ENCODE data around the gene PPP1R10. TPM values are rescaled to one million over a fixed set of nuclear protein-coding genes. Genes with fewer than 3 reads are reported as not detected.

Gene PPP1R10
- total and polyA plus RNA-seq, 2 of the 13 experiments (the other 11 are each of a cell fraction or from before 2014, with no cell fraction given): 26.3 to 38.4 TPM

GRCh38 chr6:30600451-30600961 lies 16.5 kb downstream of the PPP1R10 start:
- Histone ChIP-seq H3K27ac (ENCODE audit: extremely low read length, insufficient read depth, low read length) (no peak overlapping the region), H3K4me3 (replicated peaks in 1 of 3; ENCODE audit: insufficient read depth in 1 of 3, low read depth in 2 of 3, low read length in 3 of 3) (no peak overlapping the region), H3K4me2 (ENCODE audit: low read depth, low read length) (no peak overlapping the region), H3K27me3 (ENCODE audit: control insufficient read depth in 1 of 2, insufficient read depth in 2 of 2, low read length in 2 of 2) (no peaks in the 10 kb centered on the region), H4K20me1 (ENCODE audit: insufficient read depth, low read length) (no peaks in the 10 kb centered on the region), H3K9me3 (ENCODE audit: low read length) (no peaks in the 10 kb centered on the region), H3K36me3 (replicated peaks in 1 of 2; ENCODE audit: control insufficient read depth in 1 of 2, insufficient read depth in 2 of 2, low read length in 2 of 2) (peaks cover 38 to 44% of the 10 kb centered on the region in 2 experiments), H3K4me1 (ENCODE audit: insufficient read depth, low read length) (no peaks in the 10 kb centered on the region), H2AFZ (ENCODE audit: low read length) (no peak overlapping the region), H3K79me2 (ENCODE audit: insufficient read depth, low read length) (no peaks in the 10 kb centered on the region), H3K9ac (ENCODE audit: insufficient read depth, low read depth, low read length) (no peak overlapping the region)
- in situ Hi-C loops (cut with HindIII; ENCODE audit: extremely low pct_ligation_motif_present, low pct_unique_long_range_greater_than_20kb) (loop anchor here (5.0 kb wide), 1 partner anchor 118 kb away; no protein-coding TSS in a partner anchor), intact Hi-C loops (cut with micrococcal nuclease; ENCODE audit: unreplicated experiment) (no loop called here)
- 94% methylated on average over 10 of the region's 10 CpGs for WGBS (ENCODE audit: low lambda C conversion rate)
- ChIA-PET CTCF (ENCODE audit: low intra/inter-chr PET ratio, low total read pairs) (no interaction called here), POLR2A (interaction anchor here (0.8 to 10.8 kb wide), 10 partner anchors 8 to 130 kb away, joined by 3 to 172 read pairs (median 5); partner anchors contain the start of gene DHX16)
- BruUV-seq (replicated peaks): no TSS peak
- no peak for ATAC-seq
- no peak for FAIRE-seq
- DNase-seq (ENCODE audit: low spot score): no peak
- TF ChIP-seq, protein P1, sequence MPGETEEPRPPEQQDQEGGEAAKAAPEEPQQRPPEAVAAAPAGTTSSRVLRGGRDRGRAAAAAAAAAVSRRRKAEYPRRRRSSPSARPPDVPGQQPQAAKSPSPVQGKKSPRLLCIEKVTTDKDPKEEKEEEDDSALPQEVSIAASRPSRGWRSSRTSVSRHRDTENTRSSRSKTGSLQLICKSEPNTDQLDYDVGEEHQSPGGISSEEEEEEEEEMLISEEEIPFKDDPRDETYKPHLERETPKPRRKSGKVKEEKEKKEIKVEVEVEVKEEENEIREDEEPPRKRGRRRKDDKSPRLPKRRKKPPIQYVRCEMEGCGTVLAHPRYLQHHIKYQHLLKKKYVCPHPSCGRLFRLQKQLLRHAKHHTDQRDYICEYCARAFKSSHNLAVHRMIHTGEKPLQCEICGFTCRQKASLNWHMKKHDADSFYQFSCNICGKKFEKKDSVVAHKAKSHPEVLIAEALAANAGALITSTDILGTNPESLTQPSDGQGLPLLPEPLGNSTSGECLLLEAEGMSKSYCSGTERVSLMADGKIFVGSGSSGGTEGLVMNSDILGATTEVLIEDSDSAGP (CRISPR knock-in tag; IDR thresholded peaks at IDR 0.05; ENCODE audit: borderline replicate concordance): no peak
- no peak for TF ChIP-seq NR0B2 (CRISPR knock-in tag; IDR thresholded peaks at IDR 0.05)
- no peak for TF ChIP-seq ZNF660 (CRISPR knock-in tag; IDR thresholded peaks at IDR 0.05; ENCODE audit: borderline replicate concordance, low read depth)
- no peak for TF ChIP-seq PHF20 (CRISPR knock-in tag; IDR thresholded peaks at IDR 0.05)
- TF ChIP-seq HHEX (CRISPR knock-in tag; IDR thresholded peaks at IDR 0.05): no peak
- no peak for TF ChIP-seq ZSCAN29 (CRISPR knock-in tag; conservative IDR thresholded peaks at IDR 0.05)
- peak; percentile 49; the same call in 1 of the 2 replicates for TF ChIP-seq POLR2AphosphoS5 (IDR thresholded peaks at IDR 0.05; ENCODE audit: low read depth, low read length)
- no peak for TF ChIP-seq FOXC1 (CRISPR knock-in tag; IDR thresholded peaks at IDR 0.05; ENCODE audit: borderline replicate concordance)
- TF ChIP-seq SSRP1 (CRISPR knock-in tag; IDR thresholded peaks at IDR 0.05): 0 out of 2 replicates have a peak, but pooled peaks have one; percentile 17
- no peak for TF ChIP-seq SMAD9 (CRISPR knock-in tag; IDR thresholded peaks at IDR 0.05)
- TF ChIP-seq HDAC1 (CRISPR knock-in tag; IDR thresholded peaks at IDR 0.05): no peak
- no peak for TF ChIP-seq ZNF713 (CRISPR knock-in tag; IDR thresholded peaks at IDR 0.05)
- no peak for TF ChIP-seq JARID2 (CRISPR knock-in tag; IDR thresholded peaks at IDR 0.05; ENCODE audit: insufficient replicate concordance)
- TF ChIP-seq ZNF790 (CRISPR knock-in tag; IDR thresholded peaks at IDR 0.05; ENCODE audit: borderline replicate concordance): no peak
- TF ChIP-seq AGO2 (optimal IDR thresholded peaks at IDR 0.05; ENCODE audit: low read depth, low read length): peak; percentile 50
- no peak for TF ChIP-seq ZNF550 (CRISPR knock-in tag; IDR thresholded peaks at IDR 0.05; ENCODE audit: borderline replicate concordance)
- no peak for TF ChIP-seq ZNF354B (CRISPR knock-in tag; IDR thresholded peaks at IDR 0.05)
- no peak for TF ChIP-seq GFI1 (CRISPR knock-in tag; IDR thresholded peaks at IDR 0.05; ENCODE audit: borderline replicate concordance)
- no peak for TF ChIP-seq GABPB1 (CRISPR knock-in tag; IDR thresholded peaks at IDR 0.05)
